ENCODE measurements around the gene NRXN3.

DNA sequence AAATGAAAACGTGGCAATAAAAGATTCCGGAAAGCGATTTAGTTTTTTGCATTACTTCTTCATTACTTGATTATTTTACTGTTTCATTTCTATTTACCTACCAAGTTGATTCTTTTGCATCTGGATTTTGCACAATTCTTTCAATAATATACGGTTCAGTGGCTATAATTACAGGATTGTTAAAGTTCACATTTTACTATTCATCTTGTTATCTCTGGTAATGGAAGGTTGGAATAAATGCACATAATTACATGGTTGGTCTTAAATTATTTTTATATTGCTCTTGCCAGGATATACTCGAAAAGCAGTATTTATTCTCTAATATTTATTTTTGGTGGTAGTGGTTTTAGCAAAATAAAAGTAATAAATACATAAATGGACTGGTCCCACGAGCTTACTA is 1203.3 kb downstream of the NRXN3 start:
- TF ChIP-seq, protein P1, sequence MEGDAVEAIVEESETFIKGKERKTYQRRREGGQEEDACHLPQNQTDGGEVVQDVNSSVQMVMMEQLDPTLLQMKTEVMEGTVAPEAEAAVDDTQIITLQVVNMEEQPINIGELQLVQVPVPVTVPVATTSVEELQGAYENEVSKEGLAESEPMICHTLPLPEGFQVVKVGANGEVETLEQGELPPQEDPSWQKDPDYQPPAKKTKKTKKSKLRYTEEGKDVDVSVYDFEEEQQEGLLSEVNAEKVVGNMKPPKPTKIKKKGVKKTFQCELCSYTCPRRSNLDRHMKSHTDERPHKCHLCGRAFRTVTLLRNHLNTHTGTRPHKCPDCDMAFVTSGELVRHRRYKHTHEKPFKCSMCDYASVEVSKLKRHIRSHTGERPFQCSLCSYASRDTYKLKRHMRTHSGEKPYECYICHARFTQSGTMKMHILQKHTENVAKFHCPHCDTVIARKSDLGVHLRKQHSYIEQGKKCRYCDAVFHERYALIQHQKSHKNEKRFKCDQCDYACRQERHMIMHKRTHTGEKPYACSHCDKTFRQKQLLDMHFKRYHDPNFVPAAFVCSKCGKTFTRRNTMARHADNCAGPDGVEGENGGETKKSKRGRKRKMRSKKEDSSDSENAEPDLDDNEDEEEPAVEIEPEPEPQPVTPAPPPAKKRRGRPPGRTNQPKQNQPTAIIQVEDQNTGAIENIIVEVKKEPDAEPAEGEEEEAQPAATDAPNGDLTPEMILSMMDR (IDR thresholded peaks at IDR 0.05) = no peak
- TF ChIP-seq POLR2A (IDR thresholded peaks at IDR 0.05) = no peak
